Mesenteric fat pad (tissue), 1 donor: Measurements from ENCODE around the gene NCK2. TPM values are rescaled to one million over a fixed set of nuclear protein-coding genes. Genes with fewer than 3 reads are reported as not detected.

Experiments
- DNase-seq: peaks from one replicate; pipeline ENCODE4 v3.0.0-alpha.2; 2020; ENCODE audit warnings: low spot score
- total RNA-seq: library from RNA; stranded (reverse); fragmentation: NEBNext Ultra II Directional; extraction: Animal tissue kit (Norgen Biotek cat#: 25700); gene quantifications from one replicate; pipeline ENCODE4 v1.2.1, GENCODE V29; 2021
- donor health status: DM: yes; HTN: yes; CAD: no.

Gene NCK2
- total RNA-seq, 1 donor from 2014 or later, result 39.7 TPM

DNA sequence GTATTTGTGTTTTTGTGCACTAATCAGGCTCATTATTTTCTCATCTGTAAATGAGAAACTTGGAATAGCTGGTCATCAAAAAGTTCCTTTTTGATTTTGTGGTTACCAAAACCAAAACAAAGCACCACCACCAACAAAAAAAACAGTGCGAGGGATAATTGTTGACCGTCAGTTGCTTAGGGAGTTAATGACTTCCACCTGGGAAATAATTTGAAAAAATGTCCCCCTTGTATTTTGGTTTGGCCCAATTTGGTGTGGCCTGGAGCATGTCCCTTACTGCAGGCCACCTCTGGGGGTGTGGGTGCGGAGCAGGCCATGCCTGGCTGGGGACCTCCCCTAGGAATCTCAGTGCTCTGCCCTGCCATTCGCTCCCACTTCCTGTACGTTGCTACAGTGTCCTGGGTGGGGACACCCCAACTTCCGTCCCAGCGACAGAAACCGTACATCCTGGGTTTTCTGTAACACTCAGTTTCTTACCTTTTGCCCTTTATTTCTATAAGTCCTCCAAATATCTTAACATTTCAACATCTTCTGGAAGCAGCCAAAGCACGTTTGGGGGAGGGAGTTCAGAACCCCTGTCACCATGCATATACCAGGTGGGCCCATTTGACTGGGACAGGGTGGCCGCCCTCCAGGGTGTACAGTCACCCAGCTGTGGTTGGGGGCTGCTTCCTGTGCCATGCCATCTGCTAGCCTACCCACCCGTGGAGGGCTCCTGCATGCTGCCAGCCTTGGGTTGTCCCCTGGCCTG, 31.3 kb downstream of the NCK2 start:
- no peak for DNase-seq

DNA sequence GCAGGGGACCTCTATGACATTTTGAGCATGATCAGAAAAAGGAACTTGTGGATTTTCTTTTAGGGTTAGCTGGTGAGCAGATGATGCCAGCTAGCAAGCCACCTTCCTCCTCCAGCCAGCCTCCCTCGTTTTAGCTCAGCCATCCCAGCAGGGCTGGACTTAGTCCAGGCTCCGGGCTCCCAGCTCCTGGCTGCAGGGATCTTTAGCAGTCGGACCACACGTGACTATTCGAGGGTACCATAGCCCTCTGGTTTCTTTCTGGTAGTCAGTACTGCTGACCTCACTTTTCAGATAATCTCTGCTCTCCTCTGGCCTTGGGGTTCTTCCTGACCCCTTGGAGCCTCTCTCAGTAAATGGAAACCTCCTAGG, 31.8 kb downstream of the NCK2 start:
- DNase-seq, result no peak

DNA sequence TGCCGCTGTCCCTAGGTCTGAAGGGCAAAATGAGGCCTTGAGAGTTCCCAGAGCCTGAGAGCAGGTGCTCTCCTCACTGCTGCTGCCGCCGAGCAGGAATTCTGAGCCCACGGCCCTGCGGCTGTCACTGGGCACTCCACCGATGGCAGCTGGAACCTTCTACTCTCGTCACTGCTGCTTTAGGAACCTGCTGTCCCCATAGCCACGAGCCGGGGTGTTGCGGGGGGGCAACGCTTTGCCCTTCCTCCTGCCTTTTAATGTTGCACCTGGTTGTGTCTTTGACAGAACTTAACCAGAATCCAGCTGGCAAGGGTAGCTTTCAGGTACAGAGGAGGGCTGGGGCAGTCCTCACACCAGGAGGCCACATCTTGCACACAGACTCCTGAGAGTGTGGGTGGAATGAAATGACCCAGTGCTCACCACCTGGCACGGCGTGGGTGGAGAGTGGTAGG, 32.3 kb downstream of the NCK2 start:
- DNase-seq, result no peak

DNA sequence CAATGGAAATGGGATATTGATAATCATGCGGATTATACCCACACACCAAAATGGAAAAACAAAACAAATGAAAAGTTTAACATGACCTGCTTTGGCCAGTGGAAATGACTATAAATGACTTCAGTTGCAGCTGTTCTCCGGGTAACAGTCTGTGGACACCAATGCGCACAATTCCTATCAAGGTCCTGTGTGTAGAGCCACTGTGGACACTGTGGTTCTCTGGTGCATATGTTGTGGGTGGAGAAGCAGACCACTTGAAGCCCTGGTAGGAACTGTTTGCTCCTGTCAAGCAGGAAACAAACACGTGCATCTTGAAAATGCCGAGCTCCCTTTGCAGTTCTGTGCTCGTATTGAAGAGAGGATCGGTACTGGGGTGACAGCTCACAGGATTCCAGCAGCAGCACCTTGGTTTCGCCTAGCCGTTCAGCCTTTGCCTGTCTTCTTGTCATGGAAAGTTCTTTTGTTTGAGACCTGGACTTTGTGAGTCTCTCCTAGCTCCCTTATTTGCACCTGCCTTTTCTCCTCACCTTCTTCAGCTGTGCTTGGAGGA, 32.9 kb downstream of the NCK2 start:
- DNase-seq, result no peak

DNA sequence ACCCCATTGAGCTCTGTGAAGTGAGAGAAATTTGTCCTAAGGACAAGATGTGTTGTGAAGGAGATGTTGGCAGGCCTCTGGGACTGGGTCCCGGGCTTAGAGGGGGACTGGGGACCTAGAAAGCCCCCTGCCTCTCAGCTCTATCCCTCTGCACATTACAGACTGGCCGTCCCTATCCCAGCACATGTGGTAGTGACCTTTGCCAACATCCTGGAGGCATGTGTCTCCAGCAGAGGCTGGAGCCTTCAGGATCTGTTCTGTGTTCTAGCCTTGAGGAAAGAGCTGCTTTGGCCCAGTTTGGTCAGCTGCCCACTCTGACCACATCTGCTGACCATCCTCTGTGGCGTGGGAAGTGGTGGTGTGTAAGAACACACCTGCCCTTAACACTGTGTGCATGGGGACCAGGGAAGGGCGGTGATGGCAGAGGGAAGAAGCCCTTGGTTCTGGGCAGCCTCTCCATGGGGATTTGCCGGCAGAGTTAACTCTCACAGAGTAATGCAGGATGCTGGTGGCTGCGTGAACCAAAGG, 33.4 kb downstream of the NCK2 start:
- no peak for DNase-seq

DNA sequence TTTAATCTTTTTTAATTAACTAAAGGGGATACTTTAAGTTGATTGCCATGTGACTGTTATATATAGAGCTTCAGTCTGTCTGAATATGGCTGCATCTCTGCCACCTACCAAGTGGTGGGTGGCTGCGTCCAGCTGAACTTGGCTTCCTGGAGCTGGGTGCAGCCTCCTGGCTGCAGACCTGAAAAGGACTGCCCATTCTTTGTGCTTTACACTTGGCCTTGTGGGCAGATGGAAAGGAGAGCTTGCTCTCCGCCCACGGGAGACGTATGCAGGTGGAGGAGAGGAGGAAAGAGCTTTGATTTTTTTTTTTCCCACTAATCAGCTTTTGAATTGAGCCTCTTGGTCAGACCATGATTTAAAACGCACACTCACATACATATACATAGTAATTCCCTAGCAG, 34.7 kb downstream of the NCK2 start:
- no peak for DNase-seq

DNA sequence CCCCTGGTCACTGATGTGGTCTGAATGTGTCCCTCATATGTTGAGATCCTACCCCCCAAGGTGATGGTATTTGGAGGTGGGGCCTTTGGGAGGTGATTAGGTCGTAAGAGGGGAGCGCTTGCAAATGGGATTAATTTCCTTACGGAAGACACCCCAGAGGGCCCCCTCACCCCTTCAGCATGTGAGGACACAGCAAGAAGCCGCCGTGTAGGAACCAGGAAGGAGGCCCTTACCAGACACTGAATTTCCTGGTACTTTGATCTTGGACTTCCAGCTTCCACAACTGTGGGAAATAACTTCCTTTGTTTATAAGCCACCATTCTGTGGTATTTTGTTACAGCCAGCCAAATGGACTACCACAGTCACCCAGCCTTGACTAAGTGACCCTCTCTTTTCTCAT, 35.9 kb downstream of the NCK2 start:
- no peak for DNase-seq

DNA sequence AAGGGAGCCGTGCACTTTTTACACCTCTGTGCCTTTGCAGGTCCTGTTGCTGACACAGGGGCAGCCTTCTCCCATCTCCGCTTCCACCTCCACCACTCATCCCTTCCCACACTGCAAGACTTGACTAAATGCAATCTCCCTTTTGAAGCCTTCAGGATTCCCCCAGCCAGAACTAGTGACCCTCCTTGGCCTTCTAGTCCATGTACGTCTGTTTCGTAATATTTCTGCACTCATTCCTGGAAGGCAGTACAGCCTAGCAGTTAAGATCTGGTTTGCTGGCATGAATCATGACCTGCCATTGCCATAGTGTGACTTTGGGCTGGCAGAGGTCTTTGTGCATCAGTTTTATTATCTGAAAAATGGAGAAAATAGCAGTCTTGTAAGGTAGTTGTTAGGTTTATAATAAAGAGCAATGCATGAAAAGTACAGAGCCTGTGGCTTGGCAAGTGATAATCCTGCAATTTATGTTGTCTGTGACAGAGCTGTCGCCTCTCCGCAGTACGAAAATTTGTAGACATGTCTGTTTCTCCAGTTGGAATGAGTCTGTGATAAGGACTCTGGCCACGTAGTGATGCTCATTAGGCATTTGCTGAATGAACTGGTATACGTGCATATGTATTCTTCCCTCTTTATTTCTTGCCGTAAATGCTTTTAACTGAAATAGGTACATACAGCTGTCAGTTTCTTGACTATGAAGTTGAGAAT, 36.7 kb downstream of the NCK2 start:
- no peak for DNase-seq

DNA sequence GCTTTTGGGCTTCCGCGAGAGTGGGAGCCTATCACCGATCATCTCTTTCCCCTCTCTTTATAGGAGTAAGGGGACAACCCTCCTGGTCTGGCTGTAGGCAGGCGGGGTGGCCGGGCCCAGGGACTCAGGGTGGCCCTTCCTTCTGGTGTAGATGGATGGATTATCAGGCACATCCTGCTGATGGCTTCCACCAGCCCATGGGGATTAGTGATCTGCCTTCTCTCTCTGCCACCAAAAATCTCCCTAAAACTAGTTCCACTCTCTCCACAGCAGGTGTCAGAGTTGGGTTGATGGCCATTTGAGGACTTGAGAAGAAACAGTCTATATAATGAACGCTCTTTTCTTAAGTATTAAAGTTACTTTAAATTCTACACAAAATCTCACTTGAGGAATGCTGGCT, 37.4 kb downstream of the NCK2 start:
- DNase-seq, result no peak

DNA sequence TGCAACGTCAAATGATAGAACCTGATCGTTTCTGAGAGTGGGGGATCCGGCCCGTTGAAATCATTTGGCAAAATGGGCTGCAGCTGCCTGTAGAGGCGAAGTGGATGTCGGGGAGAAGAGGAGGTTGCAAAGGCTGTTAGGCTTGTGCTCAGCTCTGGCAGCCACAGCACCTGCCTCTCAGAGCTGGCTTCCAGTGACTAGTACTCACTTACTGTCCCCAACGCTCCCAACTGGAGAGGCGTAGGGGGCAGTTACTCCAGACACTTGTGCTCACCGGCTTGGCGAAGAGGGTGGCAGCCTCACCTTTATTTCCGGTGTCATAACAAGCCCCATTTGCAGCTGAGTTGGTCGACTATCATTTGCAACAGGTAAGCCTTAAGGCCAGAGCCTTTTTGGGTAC, 37.9 kb downstream of the NCK2 start:
- no peak for DNase-seq

DNA sequence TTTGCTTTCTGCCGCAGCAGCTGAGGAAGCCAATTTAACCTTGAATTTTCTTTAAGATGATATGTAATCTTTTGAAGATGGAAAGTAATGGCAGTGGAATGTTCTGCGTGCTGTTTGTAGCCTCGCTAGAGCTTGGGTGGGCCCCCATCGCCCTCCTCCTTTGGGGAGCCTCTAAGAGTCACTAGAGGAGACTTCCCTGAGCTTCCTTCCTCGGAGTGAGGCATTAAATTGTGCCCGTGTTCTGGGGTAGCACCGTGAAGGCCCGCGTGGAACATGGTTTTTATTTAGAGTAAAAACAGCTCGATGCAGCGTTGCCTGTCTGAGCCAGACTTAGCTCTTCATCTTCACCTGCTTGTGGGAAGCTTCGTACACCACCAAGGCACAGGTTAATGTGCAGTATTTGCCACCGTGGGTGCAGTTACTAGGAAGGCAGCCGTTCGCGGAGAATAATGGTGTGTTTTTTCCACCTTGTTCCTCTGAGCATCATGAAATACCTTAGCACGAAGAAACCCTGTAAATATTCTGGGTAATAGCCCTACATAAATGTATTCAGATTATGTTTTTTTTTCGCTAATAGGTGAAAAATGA, 38.5 kb downstream of the NCK2 start:
- no peak for DNase-seq

DNA sequence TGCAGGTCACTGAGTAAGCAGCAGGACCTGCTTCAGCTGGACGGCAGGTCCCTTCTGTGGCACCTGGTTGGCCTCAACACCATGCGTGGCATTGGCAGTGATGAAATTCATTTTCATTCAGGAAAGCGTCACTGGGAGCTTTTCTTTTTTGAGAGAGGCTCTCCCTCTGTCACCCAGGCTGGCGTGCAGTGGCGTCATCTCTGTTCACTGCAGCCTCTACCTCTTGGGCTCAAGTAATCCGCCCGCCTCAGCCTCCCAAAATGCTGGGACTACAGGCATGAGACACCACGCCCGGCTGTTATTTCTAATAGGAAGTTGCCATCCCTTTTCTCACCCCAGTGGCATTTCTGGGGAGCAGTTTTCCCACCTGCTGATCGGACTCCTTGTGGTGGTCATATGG, 39.3 kb downstream of the NCK2 start:
- DNase-seq, result no peak

DNA sequence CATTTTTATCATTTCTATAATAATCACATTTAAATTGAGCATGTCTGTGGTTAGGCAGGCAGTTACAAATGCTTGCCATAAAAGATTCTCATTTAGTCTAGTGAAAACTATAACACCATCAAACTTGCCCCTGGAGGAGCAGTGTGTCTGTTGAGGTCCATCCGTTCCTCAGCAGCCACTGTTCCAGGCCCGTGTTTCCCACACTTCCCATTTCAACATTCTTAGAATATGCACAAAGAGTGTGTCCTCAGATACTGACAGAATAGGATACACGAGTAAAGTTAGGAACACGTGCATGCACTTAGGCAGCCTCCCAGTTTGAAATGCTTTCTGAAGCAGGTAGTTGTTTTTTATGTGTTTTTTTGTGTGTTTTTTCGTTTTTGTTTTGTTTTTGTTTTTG, 39.9 kb downstream of the NCK2 start:
- DNase-seq, result no peak

DNA sequence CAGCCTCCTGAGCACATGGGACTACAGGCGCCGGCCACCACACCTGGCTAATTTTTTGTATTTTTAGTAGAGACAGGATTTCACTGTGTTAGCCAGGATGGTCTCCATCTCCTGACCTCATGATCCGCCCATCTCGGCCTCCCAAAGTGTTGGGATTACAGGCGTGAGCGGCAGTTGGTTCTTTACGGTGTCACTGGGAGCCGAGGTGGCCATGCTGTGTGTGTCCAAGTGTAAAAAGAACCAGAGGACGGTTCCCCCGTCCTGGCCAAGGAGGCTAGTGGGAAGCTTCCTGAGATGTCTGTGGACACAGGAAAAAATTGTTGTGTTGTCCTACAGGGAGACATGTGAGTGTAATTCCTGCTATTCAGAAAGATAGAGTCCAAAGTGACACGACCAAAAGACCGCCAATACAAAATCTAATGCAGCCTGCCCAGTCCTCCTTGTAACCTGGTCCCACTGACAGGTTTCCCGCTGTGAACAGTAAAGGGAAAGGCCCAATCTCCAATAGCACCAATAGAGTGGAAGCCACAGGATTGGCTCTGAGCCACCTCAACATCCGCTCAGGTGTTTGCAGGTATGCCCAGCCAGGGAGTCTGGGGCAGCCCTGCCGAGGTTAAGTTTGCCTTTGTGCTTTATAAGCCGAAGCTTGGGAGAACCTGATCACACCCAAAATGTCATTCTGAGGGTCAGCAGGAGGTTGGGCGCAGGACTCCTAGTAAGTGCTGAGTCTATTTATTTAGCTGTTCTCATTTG, 40.6 kb downstream of the NCK2 start:
- no peak for DNase-seq

DNA sequence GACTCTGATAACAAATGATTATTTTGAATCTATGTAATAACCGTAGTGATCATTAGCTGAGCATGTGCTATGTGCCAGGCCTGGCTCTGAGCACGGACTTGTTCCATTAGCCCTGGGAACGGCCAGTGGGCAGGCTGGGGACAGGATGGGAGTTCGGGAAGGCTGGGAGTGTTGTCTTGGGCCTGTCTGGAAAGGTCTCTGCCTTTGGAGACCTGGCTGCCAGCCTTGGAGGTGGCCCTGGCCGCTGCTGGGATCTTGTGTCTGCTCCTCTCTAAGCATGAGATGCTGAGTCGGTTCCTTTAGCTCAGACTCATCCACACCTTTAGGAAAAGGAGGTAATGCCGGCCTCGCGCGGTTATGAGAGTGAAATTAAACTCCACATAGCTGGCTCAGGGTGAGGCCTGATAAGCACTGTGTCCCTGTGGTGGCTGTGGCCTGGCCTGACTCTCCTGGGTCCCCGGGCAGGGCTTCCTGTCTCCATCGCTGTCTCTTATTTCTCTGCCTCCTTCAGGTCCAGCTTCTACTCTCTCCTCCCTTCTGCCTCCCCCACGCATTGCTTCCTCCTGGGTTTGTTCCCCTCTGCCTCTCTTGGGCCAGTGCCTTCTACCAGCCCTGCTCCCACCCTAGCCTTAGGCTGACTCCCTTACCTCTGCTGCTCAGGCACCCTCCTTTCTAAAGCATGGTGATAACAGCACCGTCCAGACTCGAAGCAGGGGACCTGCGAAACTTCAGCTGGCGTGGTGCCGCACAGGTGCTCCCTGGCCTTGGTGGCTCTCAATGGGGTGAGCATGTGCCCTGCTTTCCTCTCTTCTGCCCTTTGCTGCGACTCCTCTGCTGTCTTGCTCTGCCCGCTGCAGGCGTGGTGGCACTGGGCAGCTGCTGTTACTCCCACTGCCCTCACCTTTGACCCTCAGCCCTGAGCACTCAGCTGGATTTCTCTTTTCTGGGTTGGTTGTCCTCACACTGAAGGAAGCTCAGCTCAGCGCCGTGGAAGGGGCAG, 41.8 kb downstream of the NCK2 start:
- no peak for DNase-seq

DNA sequence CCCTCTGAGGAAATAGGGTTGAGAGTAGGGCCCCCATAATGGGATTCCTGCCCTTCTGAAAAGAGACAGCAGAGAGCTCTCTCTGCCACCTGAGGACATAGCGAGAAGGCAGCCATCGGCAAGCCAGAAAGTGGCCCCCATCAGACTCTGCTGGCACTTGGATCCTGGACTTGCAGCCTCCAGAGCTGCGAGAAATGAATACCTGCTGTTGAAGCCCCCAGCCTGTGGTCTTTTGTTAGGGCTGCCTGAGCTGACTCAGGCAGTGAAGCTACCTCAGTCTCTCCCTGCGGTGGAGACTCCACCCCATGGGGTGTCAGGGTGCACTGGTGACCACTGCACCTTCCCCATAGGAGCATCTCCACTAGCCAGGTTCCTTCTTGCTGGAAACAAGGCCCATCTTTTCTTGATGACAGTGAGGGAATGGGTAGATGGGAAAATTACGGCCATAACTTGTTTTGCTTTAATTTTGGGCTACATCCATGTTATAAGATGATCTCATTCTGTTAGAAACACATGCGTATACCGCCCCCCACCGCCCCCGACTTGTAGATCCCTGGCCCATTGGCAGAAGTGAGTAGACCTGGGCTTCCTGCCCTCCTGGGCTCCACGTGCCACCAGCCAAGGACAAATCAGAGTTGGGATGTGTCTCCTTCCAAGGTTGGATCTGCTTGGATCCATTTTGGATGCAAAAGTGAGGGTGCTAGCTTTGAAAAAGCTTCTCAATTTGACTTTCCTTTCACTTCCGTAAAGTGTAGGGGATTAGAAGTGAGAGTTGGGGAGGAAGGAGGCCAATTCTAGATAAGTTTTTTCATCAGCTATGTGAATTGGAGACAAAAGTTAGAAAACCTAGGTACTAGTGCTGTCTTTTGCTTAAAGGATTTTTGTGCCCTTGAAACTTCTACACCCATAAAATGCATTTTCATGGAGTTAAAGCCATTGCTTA, 42.9 kb downstream of the NCK2 start:
- no peak for DNase-seq

DNA sequence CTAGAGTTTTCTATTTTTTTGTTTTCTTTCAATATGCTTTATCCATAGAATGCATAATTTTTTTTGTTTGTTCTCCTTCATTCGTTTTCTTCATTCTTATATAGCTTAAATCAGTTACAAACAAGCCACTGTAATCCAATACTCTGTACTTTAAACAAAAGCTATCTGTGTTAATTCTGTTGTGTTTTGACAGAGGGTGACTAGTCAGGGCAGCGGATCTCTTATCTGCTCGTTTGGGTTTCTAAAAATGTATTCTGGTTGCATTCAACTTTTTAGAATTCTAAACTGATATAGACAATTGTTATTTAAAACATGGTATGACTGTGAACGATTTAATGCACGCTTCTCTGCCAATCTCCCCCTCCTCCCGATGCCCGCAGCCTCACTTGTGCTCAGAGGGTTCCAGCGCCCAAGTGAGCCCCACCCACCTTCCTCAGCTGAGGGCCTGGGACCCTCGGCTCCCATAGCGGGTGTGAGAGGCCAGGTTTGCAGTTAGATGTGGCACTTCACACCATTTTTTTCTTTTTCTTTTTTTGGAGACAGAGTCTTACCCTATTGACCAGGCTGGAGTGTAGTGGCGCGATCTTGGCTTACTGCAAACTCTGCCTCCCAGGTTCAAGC, 44.1 kb downstream of the NCK2 start:
- DNase-seq, result no peak

DNA sequence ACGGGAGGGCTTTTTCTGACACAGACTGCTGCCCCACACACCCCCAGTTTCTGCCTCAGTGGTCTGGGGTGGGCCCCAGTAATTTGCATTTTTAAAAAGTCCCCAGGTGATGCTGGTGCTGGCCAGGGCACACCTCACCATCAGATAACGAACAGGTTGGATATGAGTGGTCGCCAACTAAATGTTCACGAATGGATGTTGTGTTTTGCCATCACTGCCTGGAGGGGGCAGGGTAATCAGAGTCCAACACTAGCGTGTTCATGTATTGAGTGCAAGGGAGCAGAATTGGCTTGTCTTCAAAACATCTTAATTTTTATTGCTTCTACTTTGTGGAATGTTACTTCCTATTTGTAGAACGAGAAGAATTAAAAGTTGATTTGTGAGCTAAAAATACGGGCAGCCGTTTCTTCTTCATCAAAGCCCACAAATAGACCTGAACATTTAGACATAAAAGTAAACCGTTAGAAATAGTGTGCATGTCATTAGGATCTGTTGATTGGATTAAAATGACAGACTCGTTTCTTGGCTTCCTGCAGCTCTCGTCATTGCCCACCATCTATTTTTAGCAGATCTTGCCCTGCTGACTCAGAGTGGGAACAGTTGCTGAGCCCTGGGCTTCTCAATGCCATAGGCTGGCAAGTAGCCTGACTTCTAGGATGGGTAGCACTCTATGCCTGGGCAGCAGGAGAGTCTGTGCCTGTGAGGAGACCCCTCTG, 45.2 kb downstream of the NCK2 start:
- DNase-seq, result no peak
